ENCODE results near the gene SETD7. TPM values are rescaled to one million over a fixed set of nuclear protein-coding genes. Genes with fewer than 3 reads are reported as not detected.
"Not testable (repeated sequence)": the region's sequence is repeated elsewhere in the genome, so short reads cannot be mapped to it uniquely, and the experiment has no call there.

SETD7 gene
- total RNA-seq, 1 donor from 2014 or later = 50.0 TPM

DNA sequence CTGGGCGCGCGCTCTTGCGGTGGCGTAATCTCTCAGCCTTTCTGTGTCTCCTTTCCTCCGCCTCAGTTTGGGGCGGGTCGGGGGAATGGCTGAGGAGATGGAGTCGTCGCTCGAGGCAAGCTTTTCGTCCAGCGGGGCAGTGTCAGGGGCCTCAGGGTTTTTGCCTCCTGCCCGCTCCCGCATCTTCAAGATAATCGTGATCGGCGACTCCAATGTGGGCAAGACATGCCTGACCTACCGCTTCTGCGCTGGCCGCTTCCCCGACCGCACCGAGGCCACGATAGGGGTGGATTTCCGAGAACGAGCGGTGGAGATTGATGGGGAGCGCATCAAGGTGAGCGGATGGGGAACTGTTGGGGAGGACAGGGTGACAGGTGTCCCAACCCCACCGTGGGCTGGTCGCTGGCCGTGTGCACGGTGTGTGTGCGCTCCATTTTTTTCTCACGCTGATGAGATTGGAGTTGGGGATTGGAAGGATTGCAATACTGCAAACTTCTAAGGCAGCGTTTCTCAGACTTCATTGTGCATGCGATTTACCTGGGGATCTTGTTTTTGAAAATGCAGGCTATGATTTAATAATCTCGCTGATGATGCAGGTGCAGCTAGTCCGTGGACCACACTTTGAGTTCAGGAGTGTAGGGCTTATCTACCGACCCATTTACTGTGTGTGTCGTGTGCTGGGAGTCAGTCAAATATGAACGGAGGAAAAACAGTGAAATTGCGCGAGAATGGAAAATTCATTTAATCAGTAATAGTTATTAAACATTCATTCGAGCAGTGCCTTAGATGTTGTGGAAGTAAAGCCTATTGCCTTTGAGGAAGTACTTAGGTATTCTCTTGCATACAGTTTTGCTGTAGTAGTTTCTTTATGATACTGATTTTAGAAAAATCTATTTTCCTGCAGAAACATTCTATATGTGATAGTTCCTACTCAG lies 101.6 kb downstream of the SETD7 start, which contains the start of gene RAB33B:
RAB33B (plus strand) TSS at position 11 of the 935 bp plus-strand sequence; CDS start at position 86, 75 bp downstream.
- no peak for DNase-seq
- intact Hi-C loops (cut with micrococcal nuclease) = loop anchor here (10.0 kb wide), 1 partner anchor 50 kb away; no protein-coding TSS in a partner anchor
- peak; percentile 3 for ATAC-seq

- ATAC-seq (peak; percentile 98), DNase-seq (peak; percentile 98)
- intact Hi-C loops (cut with micrococcal nuclease) = loop anchor here (10.0 kb wide), 1 partner anchor 51 kb away; no protein-coding TSS in a partner anchor
Observed at GRCh38 chr4:139453371-139454110, 102.5 kb downstream of the SETD7 start.

DNA sequence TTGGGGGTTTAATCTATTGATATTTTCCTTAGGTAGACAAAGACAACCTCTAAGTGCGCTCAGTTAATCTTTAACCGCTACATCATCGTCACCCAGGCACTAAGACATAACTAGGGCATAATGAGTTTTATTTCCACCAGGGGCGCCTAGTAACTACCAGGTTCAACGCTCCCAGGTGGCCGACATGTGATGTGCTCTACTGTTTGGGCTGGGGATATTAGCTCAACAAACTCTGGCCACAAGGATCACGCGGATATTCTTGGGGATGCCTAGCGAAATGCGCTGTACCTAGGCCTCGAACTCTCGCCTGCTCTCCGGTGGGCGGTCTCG lies 103.0 kb downstream of the SETD7 start:
- DNase-seq (no peak), ATAC-seq (peak; percentile 9)
- intact Hi-C loops (cut with micrococcal nuclease) = loop anchor here (10.0 kb wide), 1 partner anchor 52 kb away; no protein-coding TSS in a partner anchor

DNA sequence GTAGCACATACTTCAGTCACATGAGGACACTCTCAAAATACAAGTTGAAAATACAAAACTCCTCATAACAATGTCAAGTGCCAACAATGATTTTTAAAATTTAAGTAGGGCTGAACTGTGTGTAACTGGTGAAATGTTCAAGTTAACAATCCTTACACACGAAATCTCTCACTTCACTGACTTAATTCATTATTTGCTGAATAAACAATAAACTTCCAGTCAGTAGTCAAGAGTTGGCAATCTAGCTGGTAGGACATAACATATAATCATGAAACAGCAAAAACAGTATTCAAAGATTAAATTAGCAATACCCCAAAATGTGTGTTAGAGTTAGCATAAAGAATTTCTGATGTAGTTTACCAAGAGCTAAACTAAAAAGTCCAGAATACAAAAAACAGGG lies 104.0 kb downstream of the SETD7 start:
- intact Hi-C loops (cut with micrococcal nuclease) = loop anchor here (10.0 kb wide), 1 partner anchor 53 kb away; no protein-coding TSS in a partner anchor
- ATAC-seq (no peak), DNase-seq (no peak)

GRCh38 chr4:139450586-139450985 lies 105.4 kb downstream of the SETD7 start:
- ATAC-seq (no peak), DNase-seq (no peak)
- intact Hi-C loops (cut with micrococcal nuclease) = loop anchor here (10.0 kb wide), 1 partner anchor 54 kb away; no protein-coding TSS in a partner anchor

DNA sequence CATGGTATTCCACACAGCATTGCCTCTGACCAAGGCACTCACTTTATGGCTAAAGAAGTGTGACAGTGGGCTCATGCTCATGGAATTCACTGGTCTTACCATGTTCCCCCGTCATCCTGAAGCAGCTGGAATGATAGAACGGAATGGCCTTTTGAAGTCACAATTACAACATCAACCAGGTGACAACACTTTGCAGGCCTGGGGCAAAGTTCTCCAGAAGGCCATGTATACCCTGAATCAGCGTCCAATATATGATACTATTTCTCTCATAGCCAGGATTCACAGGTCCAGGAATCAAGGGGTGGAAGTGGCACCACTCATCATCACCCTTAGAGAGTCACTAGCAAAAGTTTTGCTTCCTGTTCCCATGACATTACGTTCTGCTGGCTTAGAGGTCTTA lies 108.9 kb downstream of the SETD7 start:
- DNase-seq; intact Hi-C loops (cut with micrococcal nuclease); ATAC-seq: not testable (repeated sequence)

Other genes starting within 250 kb of the SETD7 start
- gene RAB33B, start 102.1 kb downstream of the SETD7 start, total RNA-seq = 6.3 TPM
- 112 TPM for gene MGST2, start 109.6 kb upstream of the SETD7 start, total RNA-seq

Data from left ventricle myocardium superior (tissue), 1 donor.